CD4-positive, alpha-beta T cell treated with Interleukin-17A for 1 hour (primary cell): ENCODE results near the gene TRIM63.

Experiments
- DNase-seq: peaks from one replicate; pipeline ENCODE4 v3.0.0-alpha.2; 2020

The TRIM63 gene

DNA sequence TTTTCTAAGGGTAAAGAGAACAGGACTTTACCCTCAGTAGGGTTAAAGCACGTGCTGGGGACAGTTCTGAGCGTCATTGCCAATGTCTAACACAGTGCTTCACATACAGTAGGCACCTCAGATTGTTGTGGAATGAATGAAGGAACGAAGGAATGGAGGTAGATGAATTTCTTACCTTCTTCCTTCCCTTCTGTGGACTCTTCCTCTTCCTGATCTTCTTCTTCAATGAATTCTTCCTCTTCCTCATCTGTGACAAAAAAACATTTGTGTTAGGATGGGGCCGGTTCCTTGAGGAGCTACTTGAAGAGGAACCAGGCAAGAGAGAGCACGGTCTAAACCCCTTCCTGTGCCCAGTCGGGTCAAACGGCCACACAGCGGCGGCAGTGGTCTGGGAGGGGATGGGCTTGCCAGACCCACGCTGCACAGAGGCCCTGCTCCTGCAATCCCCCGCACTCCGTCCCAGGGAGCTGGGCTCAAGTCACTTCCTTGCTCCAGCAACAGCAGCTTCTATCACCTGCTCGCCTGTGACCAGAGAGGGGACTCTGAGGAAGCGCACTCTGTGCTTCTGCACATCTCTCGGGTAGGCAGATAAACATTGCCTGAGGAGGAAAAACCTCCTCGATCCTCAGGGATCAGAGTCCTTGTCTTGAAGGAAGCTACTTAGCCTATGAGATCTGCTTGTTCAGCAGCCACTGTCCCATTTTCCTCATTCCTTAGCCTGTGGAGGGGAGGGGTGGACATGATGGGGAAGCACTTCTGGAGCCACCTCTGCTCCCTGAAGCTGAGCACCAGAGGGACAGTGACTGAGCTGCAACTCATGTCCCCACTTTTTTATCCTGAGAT, 13.5 kb downstream of the TRIM63 start:
- no peak for DNase-seq

DNA sequence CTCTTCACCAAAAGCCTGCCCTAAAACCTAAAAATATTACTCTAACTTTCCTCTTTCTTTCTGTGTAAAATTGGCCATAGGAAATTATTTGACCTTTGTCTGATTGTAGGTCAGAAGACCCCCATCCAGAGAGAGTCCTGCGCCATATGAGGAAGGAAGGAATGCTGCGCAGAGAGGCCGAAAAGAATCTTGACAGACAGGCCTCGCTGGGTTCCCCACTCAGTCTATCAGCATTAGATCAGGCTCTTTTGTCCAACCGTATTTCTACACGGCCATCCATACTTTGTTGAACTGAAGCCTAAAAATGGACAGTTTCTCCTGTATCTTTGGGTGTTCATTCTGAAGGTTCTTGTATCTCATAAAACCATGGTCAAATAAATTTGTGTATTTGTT, 17.2 kb downstream of the TRIM63 start:
- DNase-seq = no peak

DNA sequence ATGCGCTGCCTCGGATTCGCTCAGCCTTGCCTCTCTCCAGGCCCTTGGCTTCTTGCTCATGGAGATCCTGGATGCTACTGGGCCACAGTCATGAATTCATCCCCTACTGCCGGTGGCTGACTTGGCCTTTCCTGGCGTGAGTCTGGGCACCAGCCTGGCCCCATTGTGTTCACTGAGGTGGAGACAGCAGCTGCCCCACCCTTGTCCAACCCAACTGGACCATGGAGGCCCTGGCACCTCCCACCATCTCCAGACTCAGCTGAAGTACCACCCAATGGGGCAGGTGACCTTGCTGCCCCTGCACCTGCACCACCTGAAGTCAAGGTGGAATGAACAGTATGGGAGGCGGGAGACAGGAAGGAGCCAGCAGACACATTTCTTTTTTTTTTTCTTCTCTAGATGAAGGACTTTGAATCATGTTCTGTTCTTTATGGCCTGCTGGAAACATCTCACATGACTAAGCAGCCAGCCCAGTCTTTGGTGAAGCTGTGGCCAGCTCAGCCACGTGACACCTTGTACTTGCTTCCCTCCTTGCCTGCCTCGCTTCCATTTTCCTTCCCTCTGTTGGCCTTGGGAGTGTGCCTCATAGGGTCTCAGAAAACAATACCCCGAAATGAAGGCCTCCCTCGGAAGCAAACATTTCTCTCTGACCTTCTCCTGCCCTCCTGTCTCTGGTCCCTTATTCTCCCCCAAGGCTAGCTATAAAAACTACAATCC, 17.7 kb downstream of the TRIM63 start:
- no peak for DNase-seq

DNA sequence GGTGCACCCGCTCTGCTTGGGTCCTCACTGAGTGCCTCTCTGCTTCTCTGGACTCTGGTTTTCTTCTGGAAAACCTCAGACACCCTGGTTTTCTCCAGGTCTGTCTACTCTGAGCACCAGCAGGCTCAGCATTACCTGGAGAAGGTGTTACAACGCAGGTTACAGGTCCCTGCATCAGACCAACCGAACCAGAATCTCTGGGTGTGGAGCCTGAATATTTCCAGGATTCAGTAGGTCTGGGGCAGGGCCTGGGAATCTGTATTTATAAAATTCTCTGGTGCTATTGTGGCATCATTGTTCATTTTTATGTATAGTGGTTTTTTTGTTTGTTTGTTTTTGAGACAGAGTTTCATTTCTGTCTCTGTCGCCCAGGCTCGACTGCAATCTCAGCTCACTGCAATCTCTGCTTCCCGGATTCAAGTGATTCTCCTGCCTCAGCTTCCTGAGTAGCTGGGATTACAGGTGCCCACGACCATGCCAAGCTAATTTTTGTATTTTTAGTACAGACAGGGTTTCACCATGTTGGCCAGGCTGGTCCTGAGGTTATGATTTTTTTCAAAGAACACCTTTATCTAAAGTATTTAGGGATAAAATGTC, 20.1 kb downstream of the TRIM63 start:
- DNase-seq = no peak

DNA sequence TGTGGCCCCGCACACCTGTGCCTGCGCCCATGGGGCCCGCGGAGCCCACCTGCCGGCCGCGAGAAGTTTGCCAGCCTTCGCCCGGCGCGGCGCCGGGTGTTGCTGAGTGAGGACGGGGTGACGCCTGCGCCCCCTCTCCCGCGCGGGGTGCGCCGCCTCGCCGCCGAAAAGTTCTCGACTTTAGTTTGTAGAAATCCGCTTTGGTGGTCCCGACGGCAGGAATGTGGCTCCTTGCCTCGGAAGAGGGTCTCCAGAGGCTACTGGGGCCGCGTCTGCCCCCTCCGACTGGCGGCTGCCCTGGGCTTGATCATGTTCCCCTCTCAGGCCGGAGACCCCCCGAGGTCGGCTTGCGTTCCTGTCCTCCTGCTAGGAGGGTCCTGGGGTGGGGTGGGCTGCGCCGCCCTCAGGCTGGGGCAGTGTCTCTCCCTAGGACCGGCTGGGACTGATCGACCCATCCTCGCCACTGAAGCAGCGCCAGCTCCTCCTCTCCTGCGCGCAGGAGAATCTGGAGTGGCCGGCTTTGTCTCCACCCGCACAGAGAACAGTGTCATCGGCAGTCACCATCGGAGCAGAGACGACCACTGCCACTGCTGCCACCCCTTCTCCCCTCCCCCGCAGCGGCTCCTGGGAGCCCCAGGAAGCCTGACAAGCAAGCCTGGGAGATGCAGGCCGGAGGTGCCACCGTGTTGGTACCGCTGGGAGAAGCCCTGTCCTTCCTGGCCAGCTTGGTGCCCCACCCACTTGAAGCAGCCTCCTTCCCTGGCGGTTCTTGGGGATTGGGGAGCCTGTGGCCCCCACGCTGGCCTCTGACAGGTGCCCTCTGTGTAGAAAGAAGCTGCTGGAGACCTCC, 21.0 kb downstream of the TRIM63 start:
- DNase-seq = no peak

DNA sequence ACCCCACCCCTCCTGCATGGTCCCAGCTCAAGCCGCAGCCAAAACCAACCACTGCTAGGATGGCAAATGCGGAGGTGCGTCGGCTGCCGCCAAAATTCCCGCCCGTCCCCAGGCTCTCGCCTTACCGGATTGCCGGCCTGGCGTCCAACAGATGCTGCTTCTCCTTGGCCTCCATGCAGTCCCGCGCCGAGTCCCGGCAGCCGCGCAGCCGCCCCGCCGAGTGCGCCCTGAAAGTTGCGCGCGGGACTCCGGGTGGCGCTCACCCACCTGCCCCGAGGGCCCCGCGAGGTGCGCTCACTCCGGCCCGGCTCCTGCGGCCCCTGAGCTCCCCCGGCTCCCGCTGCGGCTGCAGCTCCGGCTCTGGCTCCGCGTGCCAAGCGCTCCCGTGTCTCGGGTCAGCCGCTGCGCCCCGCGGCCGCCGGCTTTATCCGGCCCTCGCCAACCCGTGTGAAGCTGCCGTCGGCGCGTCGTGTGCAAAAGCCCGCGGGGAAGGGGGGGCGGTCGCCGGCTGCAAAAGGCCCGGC, 21.6 kb downstream of the TRIM63 start, which contains the start of gene SLC30A2:
Gene SLC30A2, minus strand, starts transcription at position 397 of the 524 bp plus-strand sequence. Its CDS starts 222 bp downstream, at position 175.
- no peak for DNase-seq

DNA sequence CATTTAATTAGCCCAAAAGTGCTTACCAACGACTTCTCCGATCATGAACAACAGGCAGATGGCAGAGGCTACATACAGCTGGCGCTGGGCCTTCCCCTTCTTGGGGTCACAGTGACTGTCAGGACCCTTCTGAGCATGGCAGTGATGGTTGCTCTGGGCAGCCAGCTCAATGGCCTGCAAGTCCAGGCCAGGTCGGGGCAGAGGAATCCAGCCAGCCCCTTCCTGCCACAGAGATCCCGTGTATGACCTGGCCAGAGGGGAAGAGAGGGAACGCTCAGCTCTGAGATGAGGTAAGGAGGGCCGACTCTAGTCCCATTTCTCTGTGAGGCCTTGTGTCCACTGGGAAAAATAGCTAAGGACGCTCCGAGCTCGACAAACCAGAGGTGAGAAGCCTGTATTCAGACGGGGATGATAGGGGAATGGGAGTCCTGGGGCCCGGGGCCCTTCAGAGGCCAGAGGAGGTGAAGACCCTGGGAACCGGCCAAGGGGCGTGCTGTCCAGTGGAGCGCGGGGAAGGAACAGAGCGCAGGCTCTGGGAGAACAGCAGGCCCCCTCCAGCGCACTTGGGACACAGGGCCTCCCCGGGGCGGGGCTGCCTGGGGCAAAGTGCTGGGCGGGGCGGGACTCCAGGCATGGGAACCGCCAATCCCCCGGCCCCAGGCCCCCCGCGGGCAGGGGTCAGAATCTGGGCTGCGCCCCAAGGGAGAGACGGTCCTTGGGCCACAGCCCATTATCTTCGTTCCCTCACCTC, 22.3 kb downstream of the TRIM63 start:
- no peak for DNase-seq

DNA sequence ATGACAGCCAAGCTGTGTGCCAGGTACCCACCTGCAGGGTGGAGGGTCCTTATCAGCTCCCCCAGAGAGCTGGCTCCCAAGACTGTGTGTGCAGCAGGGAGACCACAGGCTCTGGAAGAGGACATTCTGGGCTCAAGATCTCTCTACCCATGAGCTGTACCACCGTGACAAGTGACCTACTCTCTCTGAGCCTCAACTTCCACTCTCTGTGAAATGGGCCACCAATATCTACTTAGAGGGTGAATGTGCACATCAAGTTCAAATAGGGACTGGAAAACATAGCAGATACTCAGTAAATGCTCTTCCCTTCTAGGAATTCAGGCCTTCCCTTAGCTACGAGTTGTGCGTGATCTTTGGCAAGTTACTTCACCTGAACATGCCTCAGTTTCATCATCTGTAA, 23.0 kb downstream of the TRIM63 start:
- DNase-seq = no peak

DNA sequence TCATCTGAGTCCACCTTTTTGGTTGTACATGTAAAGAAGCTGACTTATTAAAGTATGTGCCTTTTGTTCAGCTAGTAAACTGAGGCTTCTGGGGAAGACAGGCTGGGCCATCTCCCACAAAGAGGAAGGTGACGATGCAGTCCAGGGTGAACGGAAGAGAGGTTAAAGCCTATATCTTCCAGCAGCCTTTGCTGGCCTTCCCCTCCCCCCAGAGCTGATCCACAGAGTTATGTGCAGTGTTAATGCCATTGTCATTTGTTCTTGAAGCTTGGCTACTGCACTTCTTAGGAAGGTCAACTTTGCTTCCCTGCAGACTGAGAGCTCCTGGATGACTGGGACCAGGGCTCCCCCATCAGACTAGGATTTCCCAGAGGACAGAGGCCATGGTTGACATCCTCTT, 23.7 kb downstream of the TRIM63 start:
- DNase-seq = no peak

DNA sequence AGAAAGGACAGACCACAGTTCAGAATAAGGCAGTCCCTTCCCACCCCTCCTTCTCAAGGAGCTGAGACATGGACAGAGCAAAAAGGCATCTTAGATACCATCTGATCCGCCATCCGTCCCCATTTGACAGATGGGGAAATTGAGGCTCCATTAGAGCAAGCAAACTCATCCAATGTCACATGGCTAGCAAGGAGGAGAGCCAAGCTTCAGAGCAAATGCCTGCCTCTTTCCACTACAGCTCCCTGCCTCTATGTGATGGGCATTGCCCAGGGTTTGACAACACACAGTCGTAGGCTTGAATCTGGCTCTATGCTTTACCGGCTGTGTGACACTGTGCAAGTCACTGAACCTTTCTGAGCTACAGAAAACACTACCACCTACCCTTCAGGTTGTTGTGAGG, 25.5 kb downstream of the TRIM63 start:
- DNase-seq = no peak

DNA sequence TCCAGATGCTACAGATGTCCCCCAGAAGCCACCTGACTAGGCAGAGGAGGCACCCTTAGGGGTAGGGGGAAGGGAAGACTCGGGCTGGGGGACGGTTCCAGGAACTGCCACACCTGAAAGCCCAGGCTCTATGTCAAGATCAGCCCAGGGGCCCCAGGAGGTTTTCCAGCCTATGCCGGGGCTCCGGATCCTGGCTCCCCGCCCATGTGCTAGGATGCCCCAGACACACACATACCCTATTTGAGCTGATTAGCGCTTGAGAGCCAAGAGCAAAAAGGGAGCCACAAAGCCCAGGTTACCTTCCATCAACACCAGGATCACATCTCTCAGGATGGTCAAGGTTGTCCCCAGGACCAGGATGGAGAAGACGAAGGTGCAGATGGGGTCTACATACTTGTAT, 26.0 kb downstream of the TRIM63 start:
- DNase-seq = no peak

DNA sequence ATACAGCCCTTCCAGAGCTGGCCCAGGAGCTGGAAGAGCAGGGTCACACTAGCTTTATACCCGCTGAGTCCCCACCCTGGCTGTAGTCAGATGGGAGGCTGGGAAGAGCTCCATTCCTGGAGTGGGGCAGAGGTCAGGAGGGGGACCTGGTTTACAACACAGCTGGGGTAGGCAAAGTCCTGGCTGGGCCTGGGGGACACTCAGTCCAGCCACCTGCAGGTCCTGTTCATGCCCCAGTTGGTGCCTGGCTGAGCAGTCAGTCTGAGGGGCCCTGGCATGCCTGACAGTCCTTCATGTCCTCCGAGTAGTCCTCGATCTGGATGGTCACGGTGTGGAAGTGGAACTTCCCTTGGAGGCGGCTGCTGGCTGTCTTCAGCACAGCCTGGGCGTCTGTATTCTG, 28.5 kb downstream of the TRIM63 start:
- DNase-seq = no peak

DNA sequence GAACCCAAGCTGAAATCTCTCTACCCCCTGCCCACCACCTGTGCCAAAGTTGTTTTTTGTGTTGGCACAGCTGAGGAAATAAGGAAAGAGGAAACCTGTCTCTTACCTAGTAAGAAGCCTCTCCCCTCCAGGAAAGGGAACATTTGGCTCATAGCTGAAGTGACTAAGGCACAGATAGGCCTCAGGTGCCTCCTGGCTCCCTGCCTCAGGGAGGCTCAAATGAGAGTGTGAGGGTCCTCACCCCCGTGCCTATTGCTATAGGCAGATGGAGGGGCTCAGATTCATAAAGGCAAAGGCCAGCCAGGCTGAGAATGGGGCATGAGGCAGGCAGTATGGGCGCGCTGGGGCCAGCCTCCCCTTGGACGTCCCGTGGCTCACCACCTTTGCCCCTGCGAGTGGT, 29.0 kb downstream of the TRIM63 start:
- no peak for DNase-seq

DNA sequence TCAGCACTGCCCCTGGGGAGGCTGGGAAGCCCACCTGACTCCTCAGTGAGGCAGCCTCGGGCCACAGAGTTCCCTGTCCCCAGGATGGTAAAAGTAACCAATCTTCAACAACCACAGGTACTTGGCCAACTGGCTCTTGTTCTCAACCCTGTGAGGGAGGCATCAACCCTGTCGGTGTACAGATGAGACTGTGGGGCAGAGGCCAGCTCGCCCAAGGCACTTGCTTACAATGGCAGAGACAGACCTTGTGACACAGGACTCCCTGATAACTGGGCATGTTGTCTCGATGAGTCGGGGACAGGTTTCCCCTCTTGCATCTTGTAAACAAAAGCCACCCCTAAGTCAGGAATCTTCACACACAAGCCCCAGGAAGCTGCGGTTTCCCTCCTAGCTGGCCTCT, 29.5 kb downstream of the TRIM63 start:
- DNase-seq = no peak

DNA sequence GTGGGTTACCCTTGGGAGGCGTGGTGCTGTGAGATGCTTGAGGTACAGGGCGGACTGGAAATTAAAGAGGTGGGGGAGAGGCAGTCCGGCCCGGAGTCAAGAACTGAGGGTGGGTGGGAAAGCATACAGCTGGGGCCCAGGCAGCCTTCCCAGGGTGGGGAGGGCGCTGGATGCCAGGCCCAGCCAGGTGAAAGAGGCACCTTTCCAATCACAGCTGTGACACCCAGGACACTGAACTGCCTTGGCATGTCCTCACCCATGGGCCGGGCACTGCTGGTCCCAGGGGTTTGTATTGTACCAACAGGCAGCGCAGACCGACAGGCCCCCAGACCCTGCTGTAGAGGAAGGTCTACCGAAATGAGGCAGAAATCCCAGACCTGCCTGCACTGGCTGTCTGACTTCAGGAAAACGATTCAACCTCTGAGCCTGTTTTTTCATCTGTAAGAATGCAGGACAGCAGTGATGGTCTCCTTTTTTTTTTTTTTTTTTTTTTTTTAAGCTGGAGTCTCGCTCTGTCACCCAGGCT, 30.6 kb downstream of the TRIM63 start:
- no peak for DNase-seq

DNA sequence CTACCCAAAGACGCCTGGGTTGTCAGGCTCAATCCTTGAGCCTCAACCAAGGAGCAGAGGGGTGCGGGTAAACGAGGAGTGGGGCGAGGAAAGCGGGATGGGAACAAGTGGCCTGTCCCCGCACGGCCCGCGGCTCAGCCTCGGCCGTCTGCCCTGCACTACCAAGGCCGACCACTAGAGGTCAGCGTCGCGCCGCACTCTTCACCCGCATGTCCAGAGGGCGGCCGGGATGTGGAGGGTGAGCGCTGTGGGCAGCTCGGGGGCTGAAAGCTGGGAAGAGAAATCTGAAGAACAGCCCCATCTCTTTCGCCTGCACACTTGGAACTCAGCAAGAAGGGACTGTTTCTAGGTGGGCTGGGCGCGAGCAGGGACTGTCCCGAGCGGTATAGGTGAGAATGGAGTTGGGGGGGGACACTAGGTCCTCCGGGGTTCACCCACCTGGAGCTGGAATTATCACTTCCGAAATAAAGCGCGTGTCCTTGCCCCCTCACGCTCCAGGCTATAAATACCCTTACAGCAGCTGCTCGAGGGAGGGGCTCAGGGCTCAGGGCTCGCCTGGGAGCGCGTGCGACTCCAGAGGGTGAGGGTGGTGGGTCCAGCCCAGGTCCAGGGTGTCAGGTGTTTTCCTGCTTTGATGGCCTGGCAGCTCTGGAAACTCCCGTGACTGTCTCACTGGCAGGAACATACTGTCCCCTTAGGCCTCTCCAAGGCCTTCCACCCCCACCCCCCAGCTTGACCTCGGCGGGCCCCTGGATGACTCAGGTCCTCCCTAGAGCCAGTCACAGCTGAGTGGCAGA, 31.3 kb downstream of the TRIM63 start:
- peak; percentile 79 for DNase-seq

DNA sequence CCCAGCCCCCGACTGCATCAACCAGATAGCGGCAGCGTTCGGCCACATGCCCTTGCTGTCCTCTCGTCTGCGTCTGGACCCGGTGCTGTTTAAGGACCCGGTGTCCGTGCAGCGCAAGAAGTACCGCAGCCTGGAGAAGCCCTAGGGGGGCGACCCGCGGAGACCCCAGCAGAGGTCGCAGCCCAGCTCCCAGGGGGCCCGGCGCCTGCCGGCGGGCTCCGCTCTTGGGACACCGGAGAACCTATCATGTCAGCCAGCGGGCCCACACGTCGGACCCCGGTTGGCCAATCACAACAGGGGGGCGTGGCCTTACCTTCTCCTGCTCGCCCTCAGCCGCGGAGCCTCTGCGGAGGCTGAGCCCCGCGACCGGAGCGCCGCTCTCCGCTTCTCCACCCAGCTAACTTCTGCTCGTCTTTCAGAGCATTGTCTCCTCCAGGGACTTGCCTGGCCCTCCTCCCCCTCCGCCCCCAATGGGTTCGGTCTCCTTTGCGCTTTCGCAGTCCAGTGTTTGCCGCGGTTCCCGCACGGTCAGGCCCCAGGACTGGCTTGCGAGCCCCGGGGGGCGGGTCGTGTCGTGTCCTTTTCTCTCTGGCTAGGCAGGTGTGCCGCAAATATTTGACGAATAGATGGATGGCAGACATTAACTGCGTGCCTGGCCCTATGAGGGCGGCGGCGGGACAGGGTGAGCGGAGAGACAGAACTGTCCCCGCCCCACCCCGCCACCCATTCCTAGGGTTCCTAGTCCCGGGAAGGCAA, 32.0 kb downstream of the TRIM63 start:
- DNase-seq = peak; percentile 94

DNA sequence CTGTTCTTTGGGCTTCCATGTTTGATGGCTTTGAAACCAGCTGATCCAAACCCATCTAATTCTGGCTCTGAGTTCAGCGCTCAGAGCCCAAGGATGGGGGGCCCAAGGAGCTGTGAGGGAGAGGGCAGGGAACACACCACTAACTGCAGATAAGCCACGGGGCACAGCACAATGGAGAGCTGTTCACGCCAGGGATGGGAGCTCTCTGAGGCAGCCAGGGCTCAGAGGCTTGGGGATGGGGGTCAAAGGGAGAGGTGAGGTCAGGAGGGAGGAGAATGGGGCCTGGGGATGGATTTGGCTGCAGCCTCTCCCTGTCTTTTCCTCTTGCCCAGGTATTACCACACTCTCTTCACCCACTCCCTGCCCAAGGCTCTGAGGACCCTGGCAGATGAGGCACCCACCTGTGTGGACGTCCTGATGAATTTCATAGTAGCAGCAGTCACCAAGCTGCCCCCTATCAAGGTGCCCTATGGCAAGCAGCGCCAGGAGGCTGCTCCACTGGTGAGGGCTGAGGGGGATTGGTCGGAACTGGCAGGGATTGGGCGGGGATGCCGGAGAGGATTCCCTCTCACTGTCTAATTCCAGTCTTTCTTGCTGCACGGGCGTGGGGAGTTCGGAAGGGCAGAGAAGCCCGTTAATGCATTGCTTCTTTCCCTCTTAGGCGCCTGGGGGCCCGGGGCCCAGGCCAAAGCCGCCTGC, 32.8 kb downstream of the TRIM63 start:
- DNase-seq = no peak

DNA sequence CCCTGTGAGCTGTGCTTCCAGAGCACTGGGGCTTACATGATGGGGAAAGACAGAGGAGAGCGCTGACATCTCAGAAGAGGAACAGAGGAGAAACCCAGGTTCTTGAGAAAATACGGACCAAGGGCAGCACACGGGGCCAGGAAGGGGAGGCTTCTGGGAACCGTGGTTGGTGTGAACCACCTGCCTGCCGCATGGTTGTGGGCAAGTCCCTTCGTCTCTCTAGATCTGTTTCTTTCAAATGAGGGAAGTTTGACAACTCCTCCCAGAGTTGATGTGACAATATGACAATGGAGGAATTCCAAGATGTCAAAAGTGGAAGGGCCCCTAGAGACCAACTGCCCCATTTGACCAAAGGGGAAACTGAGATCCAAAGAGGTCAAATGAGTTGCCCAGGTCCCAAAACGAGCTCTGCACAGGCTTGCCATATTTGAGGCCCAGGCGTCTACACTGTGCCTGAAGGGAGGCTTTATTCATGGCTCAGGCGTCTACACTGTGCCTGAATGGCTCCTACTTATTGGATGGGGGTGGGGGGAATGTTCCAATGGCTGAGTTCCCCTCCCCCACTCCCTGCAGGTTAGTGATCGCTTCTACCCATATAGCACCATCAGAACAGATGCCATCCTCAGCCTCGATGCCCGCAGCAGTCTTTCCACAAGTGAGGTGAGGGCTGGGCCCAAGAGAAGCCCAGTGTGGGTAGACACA, 34.6 kb downstream of the TRIM63 start:
- DNase-seq = no peak
